Bronchial epithelial cell (primary cell): ENCODE measurements around the gene SIAH2. TPM values are rescaled to one million over a fixed set of nuclear protein-coding genes. Genes with fewer than 3 reads are reported as not detected.

Experiments used
- DNase-seq: peaks from one replicate; pipeline ENCODE4 v3.0.0-alpha.2; 2010; ENCODE audit warnings: low read depth
- FAIRE-seq: peaks from 2 replicates; lab custom pipeline; 2011; peaks lifted over from hg19 to GRCh38; lab: Jason Lieb, UNC
- H3K27me3 ChIP-seq: 2 replicates; pipeline ENCODE4 v1.5.1; 2011; ENCODE audit warnings: low read length; ENCODE audit not compliant: control insufficient read depth, insufficient read depth
- H3K36me3 ChIP-seq: 2 replicates; pipeline ENCODE4 v1.5.1; 2011; ENCODE audit warnings: low read length; ENCODE audit not compliant: control insufficient read depth, insufficient read depth
- H3K4me3 ChIP-seq: 2 replicates; pipeline ENCODE4 v1.5.1; 2011; ENCODE audit warnings: mild to moderate bottlenecking, low read depth, low read length, control low read depth
- total RNA-seq: library from RNA; depleted of rRNA; stranded (reverse); fragments of >200 nt; gene quantifications from 2 replicates; pipeline ENCODE4 v1.2.1, GENCODE V29; 2014
- TF ChIP-seq, protein P1 (sequence below): IDR thresholded peaks from 2 replicates; pipeline ENCODE4 v1.5.1; 2011; ENCODE audit warnings: mild to moderate bottlenecking, moderate library complexity, low read length, control low read depth, inconsistent platforms; ENCODE audit not compliant: insufficient read depth, severe bottlenecking

The SIAH2 gene
- total RNA-seq, 1 donor from 2014 or later: 36.1 TPM

DNA sequence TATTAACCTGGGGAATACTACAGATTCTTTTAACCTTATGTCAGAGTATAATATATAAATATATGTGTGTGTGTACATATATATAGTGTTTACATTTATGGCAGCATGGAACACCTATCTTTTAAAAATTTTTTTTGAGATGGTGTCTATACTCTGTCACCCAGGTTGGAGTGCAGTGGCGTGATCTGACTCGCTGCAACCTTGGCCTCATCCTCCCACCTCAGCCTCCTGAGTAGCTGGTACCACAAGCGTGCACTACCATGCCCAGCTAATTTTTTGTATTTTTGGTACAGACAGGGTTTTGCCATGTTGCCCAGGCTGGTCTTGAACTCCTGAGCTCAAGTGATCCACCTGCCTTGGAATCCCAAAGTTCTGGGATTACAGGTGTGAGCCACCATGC lies 40.7 kb downstream of the SIAH2 start:
- DNase-seq (no peak), FAIRE-seq (no peak)
- no peaks in the 10 kb centered on the region for H3K36me3 ChIP-seq
- no peak overlapping the region for H3K4me3 ChIP-seq
- TF ChIP-seq, protein P1, sequence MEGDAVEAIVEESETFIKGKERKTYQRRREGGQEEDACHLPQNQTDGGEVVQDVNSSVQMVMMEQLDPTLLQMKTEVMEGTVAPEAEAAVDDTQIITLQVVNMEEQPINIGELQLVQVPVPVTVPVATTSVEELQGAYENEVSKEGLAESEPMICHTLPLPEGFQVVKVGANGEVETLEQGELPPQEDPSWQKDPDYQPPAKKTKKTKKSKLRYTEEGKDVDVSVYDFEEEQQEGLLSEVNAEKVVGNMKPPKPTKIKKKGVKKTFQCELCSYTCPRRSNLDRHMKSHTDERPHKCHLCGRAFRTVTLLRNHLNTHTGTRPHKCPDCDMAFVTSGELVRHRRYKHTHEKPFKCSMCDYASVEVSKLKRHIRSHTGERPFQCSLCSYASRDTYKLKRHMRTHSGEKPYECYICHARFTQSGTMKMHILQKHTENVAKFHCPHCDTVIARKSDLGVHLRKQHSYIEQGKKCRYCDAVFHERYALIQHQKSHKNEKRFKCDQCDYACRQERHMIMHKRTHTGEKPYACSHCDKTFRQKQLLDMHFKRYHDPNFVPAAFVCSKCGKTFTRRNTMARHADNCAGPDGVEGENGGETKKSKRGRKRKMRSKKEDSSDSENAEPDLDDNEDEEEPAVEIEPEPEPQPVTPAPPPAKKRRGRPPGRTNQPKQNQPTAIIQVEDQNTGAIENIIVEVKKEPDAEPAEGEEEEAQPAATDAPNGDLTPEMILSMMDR: no peak
- H3K27me3 ChIP-seq: no peaks in the 10 kb centered on the region

DNA sequence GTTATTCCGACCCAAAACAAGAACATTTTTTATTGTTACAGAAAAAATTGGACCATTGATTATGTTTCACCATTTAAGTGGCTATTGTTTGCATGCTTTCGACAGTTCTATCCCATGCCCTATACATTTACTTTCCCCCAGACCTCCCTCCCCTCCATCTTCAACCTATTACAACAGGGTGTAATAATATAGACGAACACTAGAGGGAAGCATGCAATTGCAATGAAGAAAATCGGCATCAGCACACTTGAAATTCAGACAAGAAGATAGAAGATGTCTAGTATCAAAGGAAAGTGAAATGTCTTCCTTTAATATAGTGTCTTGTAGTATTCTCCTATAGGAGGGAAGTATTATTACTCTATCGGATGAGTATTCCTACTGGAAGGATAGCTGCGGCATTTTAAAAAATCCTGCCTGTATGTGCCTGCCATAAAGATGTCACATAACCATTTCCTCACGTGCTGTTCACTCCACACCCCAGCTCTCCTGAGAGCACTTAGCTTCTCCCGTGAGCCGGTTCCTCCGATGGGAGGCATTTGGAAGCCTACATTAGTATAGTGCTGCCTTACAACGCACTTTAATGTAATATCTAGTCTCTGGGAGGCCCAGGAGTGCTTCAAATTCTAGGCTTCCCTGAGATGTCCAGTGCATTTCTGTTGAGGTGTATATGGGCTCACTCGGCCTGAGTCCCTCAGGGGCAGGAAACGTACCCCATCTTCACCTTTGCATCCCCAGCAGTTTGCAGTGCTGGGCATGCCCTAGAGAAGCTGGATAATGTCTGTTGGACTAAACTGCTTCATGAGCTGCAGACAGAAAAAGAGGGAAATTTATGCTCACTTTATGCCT lies 41.5 kb downstream of the SIAH2 start:
- Histone ChIP-seq H3K36me3 (no peaks in the 10 kb centered on the region), H3K27me3 (no peaks in the 10 kb centered on the region), H3K4me3 (no peak overlapping the region)
- TF ChIP-seq, protein P1: peak; percentile 52
- FAIRE-seq: no peak
- DNase-seq: peak; percentile 69

GRCh38 chr3:150720444-150720843 lies 42.5 kb downstream of the SIAH2 start:
- TF ChIP-seq, protein P1: no peak
- DNase-seq (no peak), FAIRE-seq (no peak)
- Histone ChIP-seq H3K4me3 (no peak overlapping the region), H3K36me3 (no peaks in the 10 kb centered on the region), H3K27me3 (no peaks in the 10 kb centered on the region)

DNA sequence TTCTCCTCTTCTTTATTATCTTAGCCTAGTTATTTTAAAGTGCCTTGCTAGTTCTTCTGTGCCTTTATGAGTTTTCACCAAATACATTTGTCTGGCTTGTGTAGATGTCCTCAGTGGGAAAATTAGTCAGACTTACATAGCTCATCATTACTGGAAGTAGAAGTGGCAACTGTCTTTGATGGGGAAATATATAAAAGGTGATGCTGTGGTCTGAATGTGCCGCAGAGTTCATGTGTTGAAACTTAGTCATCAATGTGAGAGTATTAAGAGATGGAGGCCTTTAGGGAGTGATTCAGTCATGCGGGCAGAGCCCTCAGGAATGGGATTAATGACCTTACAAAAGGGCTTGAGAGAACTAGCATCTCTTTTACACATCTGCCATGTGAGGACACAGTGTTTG lies 52.9 kb downstream of the SIAH2 start:
- Histone ChIP-seq H3K36me3 (no peaks in the 10 kb centered on the region), H3K27me3 (no peaks in the 10 kb centered on the region), H3K4me3 (no peak overlapping the region)
- FAIRE-seq (no peak), DNase-seq (no peak)
- TF ChIP-seq, protein P1: no peak

DNA sequence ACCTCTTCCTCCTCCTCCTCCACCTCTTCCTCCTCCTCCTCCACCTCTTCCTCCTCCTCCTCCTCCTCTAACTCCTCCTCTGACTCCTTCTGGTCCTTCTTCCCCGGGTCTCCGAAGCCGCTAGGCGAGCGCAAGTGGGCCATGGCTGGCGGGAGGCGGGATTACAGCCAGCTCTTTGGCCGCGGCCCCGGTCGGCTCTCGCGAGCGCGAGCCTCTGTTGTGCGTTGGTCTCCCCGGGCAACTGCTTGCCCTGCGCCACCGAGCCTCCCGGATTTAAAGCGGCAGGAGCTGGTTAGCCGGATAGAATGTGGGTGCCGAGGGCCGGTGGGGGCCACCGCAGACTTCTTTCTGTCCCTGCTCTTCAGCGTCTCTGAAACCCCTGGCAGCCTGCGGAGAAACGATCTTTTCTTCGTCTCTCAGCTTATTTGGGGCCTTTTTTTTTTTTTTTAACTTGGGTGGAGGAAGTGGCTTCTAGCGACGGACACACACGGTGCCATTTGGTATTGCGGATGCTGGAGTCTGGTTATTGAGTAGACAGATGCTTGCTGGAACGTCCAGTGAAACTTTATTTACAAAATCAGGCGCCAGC lies 59.1 kb downstream of the SIAH2 start, which contains the start of gene ERICH6:
Gene ERICH6 (minus strand): TSS at position 165 of the 589 bp plus-strand sequence. CDS start 22 bp downstream, at position 143.
- TF ChIP-seq, protein P1: no peak
- no peaks in the 10 kb centered on the region for H3K27me3 ChIP-seq
- no peak for FAIRE-seq
- peak within 1 kb of the TSS; percentile 80 for H3K4me3 ChIP-seq
- peak; percentile 80 for DNase-seq
- no peaks in the 10 kb centered on the region for H3K36me3 ChIP-seq
